ENCODE results near the gene CISH.

DNA sequence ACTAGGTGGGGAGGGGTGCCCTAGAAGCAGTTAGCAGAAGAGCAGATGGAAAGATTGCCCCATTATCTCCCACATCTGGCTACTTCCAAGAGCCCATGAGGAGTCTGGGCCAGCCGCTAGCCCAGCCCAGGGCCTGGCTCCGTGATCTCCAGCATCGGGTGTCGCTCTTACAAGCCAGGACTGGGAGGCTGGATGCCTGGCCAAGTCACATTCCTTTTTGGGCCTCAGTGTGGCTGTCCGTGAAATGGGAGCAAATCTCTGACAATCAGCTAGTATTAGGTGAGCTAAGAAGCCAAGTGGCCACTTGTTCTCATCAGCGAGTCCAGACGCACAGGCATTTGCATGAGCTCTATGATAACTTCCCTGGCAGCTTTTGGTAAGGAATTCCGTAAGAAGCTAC is 39.9 kb upstream of the CISH start:
- no peak for TF ChIP-seq POLR2A (IDR thresholded peaks at IDR 0.05)
- no peak for TF ChIP-seq CTCF (IDR thresholded peaks at IDR 0.05)

Measured in testis (tissue), 2 donors.